ENCODE measurements around the gene KCNAB2.

DNA sequence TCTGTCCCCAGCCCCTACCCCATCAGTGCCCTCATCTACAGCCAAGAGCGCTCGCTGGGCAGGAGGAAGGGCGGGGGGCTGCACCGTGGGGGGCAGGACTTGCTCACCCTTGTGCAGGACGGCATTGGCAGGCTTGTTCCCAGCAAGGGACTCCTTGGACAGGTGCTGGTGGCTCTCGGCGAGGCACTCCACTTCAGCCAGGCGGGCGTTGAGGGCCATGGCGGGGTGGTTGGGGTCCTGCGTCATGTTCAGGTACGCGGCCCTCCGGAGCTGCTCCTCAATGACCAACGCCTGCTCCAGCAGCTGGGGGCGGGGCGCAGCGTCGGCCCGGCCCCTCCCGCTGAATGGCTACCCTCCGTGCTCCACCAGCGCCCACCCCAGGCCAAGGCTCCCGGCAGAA is 64.0 kb downstream of the KCNAB2 start:
- TF ChIP-seq CHD2 (IDR thresholded peaks at IDR 0.05; ENCODE audit: low read length, partially characterized antibody) (no peak), POLR2AphosphoS5 (IDR thresholded peaks at IDR 0.05; ENCODE audit: low read depth, low read length) (no peak), JUND (IDR thresholded peaks at IDR 0.05) (no peak), RCOR1 (IDR thresholded peaks at IDR 0.05; ENCODE audit: low read length) (no peak), MEF2A (IDR thresholded peaks at IDR 0.05; ENCODE audit: borderline replicate concordance, low read depth) (no peak), EZH2phosphoT487 (IDR thresholded peaks at IDR 0.05; ENCODE audit: borderline replicate concordance, low read depth) (no peak), GABPA (IDR thresholded peaks at IDR 0.05; ENCODE audit: low read depth) (no peak), MXI1 (IDR thresholded peaks at IDR 0.05; ENCODE audit: low read depth, low read length) (no peak)
- TF ChIP-seq, protein P1, sequence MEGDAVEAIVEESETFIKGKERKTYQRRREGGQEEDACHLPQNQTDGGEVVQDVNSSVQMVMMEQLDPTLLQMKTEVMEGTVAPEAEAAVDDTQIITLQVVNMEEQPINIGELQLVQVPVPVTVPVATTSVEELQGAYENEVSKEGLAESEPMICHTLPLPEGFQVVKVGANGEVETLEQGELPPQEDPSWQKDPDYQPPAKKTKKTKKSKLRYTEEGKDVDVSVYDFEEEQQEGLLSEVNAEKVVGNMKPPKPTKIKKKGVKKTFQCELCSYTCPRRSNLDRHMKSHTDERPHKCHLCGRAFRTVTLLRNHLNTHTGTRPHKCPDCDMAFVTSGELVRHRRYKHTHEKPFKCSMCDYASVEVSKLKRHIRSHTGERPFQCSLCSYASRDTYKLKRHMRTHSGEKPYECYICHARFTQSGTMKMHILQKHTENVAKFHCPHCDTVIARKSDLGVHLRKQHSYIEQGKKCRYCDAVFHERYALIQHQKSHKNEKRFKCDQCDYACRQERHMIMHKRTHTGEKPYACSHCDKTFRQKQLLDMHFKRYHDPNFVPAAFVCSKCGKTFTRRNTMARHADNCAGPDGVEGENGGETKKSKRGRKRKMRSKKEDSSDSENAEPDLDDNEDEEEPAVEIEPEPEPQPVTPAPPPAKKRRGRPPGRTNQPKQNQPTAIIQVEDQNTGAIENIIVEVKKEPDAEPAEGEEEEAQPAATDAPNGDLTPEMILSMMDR (IDR thresholded peaks at IDR 0.05), result no peak
- TF ChIP-seq, protein P2, sequence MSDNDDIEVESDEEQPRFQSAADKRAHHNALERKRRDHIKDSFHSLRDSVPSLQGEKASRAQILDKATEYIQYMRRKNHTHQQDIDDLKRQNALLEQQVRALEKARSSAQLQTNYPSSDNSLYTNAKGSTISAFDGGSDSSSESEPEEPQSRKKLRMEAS (IDR thresholded peaks at IDR 0.05; ENCODE audit: low read depth), result no peak
- TF ChIP-seq, protein P3, sequence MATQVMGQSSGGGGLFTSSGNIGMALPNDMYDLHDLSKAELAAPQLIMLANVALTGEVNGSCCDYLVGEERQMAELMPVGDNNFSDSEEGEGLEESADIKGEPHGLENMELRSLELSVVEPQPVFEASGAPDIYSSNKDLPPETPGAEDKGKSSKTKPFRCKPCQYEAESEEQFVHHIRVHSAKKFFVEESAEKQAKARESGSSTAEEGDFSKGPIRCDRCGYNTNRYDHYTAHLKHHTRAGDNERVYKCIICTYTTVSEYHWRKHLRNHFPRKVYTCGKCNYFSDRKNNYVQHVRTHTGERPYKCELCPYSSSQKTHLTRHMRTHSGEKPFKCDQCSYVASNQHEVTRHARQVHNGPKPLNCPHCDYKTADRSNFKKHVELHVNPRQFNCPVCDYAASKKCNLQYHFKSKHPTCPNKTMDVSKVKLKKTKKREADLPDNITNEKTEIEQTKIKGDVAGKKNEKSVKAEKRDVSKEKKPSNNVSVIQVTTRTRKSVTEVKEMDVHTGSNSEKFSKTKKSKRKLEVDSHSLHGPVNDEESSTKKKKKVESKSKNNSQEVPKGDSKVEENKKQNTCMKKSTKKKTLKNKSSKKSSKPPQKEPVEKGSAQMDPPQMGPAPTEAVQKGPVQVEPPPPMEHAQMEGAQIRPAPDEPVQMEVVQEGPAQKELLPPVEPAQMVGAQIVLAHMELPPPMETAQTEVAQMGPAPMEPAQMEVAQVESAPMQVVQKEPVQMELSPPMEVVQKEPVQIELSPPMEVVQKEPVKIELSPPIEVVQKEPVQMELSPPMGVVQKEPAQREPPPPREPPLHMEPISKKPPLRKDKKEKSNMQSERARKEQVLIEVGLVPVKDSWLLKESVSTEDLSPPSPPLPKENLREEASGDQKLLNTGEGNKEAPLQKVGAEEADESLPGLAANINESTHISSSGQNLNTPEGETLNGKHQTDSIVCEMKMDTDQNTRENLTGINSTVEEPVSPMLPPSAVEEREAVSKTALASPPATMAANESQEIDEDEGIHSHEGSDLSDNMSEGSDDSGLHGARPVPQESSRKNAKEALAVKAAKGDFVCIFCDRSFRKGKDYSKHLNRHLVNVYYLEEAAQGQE (IDR thresholded peaks at IDR 0.05; ENCODE audit: low read depth, low read length), result no peak
- TF ChIP-seq, protein P4, sequence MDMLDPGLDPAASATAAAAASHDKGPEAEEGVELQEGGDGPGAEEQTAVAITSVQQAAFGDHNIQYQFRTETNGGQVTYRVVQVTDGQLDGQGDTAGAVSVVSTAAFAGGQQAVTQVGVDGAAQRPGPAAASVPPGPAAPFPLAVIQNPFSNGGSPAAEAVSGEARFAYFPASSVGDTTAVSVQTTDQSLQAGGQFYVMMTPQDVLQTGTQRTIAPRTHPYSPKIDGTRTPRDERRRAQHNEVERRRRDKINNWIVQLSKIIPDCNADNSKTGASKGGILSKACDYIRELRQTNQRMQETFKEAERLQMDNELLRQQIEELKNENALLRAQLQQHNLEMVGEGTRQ (IDR thresholded peaks at IDR 0.05; ENCODE audit: borderline replicate concordance, low read depth, low read length), result no peak
